ENCODE measurements around the gene TOB1.

Gene TOB1, protein sequence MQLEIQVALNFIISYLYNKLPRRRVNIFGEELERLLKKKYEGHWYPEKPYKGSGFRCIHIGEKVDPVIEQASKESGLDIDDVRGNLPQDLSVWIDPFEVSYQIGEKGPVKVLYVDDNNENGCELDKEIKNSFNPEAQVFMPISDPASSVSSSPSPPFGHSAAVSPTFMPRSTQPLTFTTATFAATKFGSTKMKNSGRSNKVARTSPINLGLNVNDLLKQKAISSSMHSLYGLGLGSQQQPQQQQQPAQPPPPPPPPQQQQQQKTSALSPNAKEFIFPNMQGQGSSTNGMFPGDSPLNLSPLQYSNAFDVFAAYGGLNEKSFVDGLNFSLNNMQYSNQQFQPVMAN

GRCh38 chr17:50866261-50866949, at the start of gene TOB1:
Gene TOB1 (minus strand): TSS chr17:50866354. CDS start chr17:50864017, 2,337 bp downstream.
- intact Hi-C loops (cut with DNase I) = loop anchor here (2.0 to 10.0 kb wide), 3 partner anchors 52 to 188 kb away; no protein-coding TSS in a partner anchor
- DNase-seq = peak; percentile 94 to 100 (median 98)

DNA sequence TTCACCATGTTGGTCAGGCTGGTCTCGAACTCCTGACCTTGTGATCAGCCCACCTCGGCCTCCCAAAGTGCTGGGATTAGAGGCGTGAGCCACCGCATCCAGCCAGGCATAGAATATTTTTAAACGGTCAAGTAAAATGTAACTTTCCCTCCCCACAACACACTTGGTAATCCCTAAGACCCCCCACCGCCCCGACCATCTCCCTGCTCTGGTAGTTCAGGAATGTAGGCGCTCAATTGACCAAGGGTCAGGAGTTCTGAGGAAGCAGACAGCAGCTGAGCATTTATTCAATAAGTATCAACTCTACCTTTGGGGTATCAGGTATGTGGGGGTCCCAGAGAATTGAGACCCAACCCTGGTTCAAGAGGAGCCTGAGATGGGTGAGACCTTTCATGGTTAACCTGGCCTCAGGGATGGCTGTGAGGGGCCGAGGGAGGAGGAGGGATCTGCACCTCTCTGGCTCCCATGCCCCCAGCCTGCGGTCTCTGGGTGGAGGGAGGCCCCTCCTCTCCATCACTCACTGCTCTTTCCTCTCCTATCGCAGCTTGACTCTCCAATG, 48.4 kb upstream of the TOB1 start:
- intact Hi-C loops (cut with DNase I) = no loop called here

DNA sequence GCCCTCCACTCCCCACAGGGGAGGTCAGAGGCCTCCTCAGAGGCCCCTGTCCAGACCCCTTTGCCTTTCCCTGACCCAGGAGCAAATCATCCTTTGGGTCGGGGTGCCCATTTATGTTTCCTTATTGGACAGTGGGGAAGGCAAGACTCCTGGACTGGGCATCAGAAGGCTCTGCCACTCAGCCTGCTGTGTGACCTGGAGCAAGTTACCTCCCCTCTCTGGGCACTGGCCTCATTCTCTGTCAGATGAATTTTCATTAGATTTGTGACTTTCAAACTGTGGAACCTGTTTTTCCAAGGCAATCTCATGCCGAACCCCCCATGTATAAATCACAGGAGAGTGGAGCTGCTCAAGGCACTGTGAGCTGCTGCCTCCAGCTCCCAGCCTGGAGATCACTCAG, 47.0 kb upstream of the TOB1 start:
- peak in 1 of 10 donors; percentile 44 for DNase-seq
- intact Hi-C loops (cut with DNase I) = no loop called here

More for the DNA sequence above, 48.4 kb upstream of the TOB1 start:
- no peak for DNase-seq

- DNase-seq = peak in 1 of 10 donors; percentile 35
- intact Hi-C loops (cut with DNase I) = no loop called here
Observed at GRCh38 chr17:50911890-50912289, 45.7 kb upstream of the TOB1 start.

DNA sequence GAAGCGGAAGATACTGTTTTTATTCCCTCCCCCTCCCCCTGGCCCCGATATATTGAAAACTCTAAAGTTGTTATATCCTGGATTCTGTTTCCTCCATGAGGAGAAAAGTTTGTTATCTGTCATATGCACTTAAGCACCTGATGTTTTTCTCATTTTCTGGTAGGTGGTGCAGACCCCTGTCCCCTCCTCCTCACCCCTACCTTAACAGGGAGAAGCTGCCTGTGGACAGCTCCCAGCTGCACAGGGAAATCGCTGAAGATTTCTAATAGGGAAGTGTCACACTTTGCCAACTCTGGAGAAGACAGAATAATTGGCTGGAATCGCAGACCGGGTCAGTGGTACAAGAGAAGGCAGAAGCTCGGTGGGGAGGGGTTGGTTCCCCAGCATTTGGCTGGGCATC, 45.3 kb upstream of the TOB1 start:
- no peak for DNase-seq
- intact Hi-C loops (cut with DNase I) = no loop called here

GRCh38 chr17:50909765-50910605, 43.8 kb upstream of the TOB1 start:
- intact Hi-C loops (cut with DNase I) = no loop called here
- peak in 1 of 10 donors; percentile 28 for DNase-seq

DNA sequence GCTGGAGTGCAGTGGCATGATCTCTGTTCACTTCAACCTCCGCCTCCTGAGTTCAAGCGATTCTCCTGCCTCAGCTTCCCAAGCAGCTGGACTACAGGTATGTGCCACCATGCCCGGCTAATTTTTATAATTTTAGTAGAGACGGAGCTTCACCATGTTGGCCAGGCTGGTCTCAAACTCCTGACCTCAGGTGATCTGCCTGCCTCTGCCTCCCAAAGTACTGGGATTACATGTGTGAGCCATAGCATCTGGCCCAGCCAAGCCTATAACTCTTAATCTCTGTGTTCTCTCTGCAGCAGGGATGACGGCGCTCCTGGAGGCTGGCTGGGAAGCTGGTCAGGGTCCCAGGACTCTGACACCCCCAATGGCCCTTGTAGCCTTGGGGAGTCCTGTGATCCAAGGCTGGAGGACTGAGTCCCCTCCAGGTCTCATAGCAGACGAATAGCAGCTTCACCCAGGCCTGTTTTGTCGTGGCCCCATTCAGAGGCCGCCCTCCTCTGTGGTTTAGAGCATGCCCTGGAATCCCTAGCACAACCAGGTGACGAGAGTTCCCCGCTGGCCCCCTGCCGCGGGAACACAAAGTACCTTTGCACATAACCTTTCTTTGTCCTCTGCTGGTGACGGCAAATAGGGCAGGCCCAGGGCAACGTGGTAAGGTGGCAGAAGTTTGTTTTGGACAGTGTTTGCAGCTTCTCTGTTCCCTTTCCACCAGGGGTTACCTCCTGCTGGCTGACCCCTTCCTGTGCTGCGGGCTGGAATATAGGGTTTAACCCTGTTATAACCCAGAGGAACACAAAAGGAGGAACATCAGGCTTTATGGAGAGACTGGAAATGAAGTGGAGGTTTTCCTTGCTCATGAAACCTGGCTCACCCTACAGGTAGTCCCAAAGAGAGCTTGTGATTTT, 43.0 kb upstream of the TOB1 start:
- intact Hi-C loops (cut with DNase I) = no loop called here
- DNase-seq = no peak

GRCh38 chr17:50908140-50908859, 42.1 kb upstream of the TOB1 start:
- no peak for DNase-seq
- intact Hi-C loops (cut with DNase I) = no loop called here

GRCh38 chr17:50906443-50906842, 40.3 kb upstream of the TOB1 start:
- intact Hi-C loops (cut with DNase I) = no loop called here
- no peak for DNase-seq

DNA sequence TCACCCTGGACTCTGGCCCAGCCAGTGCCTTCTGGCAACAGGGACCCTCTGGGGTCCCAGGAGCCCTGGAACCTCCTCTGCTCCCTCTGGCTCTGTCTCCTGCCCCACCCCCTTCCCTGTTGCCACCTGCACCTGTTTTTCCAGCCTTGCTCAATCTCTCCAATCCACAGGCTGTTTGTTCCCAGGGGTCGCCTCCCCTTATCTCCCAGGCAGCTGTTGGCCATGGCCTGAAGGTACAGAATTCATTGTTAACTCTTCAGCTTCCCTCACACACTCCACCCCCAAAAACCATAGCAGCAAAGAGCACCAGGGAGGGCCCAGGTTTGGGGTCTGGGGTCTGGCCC, 39.3 kb upstream of the TOB1 start:
- intact Hi-C loops (cut with DNase I) = no loop called here
- no peak for DNase-seq

DNA sequence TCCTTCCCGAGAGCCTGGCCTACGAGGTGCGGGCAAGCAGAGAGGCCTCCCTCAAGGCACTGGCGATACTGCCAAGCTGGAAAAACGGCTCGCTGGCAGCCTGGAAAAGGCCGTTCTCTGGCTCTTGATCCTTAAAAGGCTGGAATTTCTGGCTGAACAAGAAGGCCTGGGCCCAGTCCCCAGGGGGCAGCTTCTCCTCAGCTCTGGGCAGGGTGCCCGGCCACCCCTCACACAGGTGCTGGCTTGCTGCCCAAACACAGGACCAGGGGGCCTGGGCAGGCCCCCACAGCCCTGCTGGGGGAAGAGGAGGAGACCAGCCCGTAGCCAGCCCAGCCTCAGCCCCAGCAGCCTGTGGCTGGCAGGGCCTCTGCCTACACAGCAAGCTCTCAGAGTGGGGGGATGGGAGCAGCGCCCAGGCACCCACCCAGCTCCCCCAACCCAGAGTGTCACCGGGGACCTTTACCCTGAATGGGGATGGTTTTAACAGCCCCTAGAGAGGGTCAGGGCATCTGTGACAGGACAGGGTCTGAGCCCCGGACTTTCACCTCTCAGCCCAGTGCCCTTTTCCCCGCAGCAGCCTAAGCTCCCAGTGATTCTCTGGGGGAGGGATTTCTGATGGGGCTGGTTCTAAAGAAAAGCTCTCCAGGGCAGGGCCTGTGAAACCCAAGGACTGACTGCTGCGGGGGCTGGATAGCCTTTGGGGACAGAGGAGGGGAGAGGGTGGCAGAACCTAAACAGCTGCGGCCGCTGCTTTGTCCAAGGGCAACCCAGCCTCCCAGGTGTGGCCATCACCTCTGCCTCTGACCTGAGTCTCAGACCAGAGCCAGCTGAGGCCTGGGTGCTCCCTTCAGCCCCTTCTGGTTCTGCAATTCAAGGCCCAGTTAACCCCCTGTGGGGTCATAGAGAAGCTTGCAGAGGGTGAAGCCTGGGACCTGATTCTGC, 38.6 kb upstream of the TOB1 start:
- peak in 9 of 10 donors; percentile 25 to 90 (median 66) for DNase-seq
- intact Hi-C loops (cut with DNase I) = no loop called here

- DNase-seq = peak in 1 of 10 donors; percentile 4
- intact Hi-C loops (cut with DNase I) = no loop called here
Observed at GRCh38 chr17:50903604-50904517, 37.7 kb upstream of the TOB1 start.

- intact Hi-C loops (cut with DNase I) = no loop called here
- peak in 1 of 10 donors; percentile 58 for DNase-seq
Observed at GRCh38 chr17:50902372-50903353, 36.5 kb upstream of the TOB1 start.

DNA sequence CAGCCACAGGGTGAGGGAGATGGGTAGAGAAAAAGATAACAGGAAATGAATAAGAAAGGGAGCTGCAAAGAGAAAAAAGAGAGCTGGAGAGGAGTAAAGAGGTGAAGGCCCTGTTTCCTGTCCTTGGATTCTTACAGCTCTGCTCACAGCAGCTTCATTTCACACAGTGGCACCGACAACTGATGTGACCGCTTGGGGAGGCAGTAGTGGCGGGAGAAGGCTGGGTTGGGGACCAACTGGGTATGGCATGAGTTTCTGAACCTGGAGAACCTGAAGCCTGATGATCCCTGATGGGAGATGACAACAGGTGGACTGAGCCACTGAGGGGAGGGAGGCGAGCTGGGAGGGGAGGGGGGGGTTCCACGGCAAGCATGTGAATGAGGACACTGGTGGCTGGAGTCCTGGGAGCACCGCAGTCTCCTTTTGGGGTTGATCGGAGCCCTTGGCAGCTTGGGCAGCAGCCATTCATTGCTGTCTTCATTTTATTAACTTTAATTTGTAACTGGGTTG, 34.3 kb upstream of the TOB1 start:
- peak in 1 of 10 donors; percentile 55 for DNase-seq
- intact Hi-C loops (cut with DNase I) = no loop called here

DNA sequence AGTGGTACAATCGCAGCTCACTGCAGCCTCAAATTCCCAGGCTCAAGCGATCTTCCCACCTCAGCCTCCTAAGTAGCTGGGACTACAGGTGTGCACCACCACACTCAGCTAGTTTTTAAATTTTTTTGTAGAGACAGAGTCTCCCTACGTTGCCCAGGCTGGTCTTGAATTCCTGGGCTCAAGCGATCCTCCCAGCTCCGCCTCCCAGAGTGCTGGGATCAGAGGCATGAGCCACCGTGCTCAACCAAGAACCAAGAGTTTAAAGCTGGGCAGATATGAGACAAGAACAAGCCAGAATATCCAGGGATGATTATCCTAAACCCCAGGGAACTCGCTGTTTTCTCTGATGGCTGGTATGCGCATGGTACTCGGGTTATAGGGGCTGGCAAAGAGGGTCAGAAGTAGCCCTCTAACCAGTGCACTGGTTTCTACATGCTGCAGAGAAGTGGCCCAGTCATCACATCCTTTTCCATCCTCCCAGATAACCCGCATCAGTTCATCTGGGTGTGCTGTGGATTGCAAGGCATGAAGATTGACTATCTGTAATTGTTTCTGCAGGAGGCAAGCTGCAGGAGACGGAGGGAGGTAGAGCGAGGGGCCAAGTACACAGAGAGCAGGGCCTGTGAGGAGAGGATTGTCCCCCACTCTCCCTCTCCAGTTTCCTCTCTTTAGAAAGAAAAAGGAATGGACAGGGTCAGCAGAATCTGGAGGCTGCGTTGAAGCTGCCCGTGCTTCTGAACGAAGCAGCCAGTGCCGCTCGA, 33.6 kb upstream of the TOB1 start:
- DNase-seq = peak in 1 of 10 donors; percentile 56
- intact Hi-C loops (cut with DNase I) = no loop called here
